HG03354 (cell line): Measurements from ENCODE around the gene ZDHHC18.

ENCODE experiments used
- ATAC-seq: cut with Tn5 transposase; IDR thresholded peaks from one replicate; pipeline ENCODE4 v1.9.1; 2021; ENCODE audit warnings: mild to moderate bottlenecking; ENCODE audit not compliant: unreplicated experiment, poor library complexity, severe bottlenecking

Gene ZDHHC18

GRCh38 chr1:26887125-26887524, 60.6 kb downstream of the ZDHHC18 start:
- ATAC-seq: no peak

- no peak for ATAC-seq
These were observed 61.7 kb downstream of the ZDHHC18 start for GRCh38 chr1:26888231-26888630.

- peak; percentile 90 for ATAC-seq
These were observed 63.3 kb downstream of the ZDHHC18 start, which contains the start of gene GPN2 for GRCh38 chr1:26889551-26890466. GPN2 (minus strand) TSS chr1:26890283; CDS start chr1:26890096, 187 bp downstream.

DNA sequence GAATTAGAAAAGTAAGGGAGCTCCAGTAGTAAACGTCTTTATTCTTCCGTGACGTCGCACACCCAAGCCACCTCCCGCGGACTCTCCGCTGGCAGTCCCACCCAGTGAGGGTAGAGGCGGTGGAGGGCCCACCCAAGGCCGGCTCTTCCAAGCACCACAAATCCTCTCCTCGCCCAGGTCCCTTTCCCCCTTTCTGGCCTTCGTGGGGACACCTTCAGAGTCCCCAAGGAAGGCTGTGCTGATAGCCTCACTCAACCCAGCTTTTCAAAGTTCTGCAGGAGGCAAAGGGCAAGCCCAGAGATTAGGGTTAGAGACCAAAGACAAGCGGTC, 63.9 kb downstream of the ZDHHC18 start:
- ATAC-seq: peak; percentile 32

- ATAC-seq: no peak
These were observed 67.8 kb downstream of the ZDHHC18 start for GRCh38 chr1:26894263-26894662.

DNA sequence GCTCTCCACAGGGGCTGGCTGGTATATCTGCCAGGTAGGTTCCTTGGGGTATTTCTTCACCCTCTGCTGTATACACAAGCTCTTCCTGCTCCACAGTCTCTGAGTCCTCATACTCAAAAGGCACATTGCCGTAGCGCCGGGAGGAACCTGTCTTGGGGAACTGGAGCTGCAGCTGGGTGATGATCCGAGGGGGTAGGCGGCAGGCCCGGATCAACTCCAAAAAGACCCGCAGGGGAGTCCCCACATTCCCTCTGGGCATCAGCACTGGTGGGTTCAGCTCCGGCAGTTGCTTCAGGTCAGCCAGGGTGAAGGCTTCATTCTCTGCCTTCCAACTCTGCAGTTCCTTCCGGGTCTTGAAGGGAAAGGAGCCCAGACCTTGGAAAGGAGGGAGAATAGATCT, 70.9 kb downstream of the ZDHHC18 start:
- ATAC-seq: no peak

GRCh38 chr1:26900001-26900814, 73.7 kb downstream of the ZDHHC18 start, which contains the start of gene GPATCH3:
GPATCH3 (minus strand) TSS chr1:26900467; CDS start chr1:26900442, 25 bp downstream.
- peak; percentile 87 for ATAC-seq

DNA sequence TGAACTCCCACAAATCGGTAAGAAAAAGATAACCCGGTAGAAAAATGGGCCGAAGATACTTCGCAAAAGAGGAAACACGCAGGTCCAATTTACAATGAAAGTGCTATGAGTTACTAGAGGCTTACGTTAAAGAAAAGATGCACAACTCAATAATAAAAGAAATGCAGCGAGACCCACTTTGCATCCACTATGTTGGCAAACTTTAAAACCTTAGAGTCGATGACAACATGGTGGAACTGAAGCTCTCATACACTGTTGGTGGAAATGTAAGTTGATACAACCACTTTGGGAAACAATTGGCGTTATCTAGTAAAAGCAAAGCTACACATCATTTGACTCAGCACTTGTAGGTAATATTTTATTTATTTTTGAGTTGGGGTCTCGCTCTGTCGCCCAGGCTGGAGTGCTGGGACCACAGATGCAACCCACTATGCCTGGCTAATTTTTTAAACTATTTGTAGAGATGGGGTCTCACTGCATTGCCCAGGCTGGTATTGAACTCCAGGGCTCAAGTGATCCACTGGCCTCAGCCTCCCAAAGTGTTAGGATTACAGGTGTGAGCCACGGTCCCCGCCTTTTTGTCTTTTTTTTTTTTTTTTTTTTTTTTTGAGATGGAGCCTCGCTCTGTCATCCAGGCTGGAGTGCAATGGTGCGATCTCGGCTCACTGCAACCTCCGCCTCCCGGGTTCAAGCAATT, 74.5 kb downstream of the ZDHHC18 start:
- no peak for ATAC-seq
